Endodermal cell (in vitro differentiated cells): ENCODE data around the gene CSTPP1. TPM values are rescaled to one million over a fixed set of nuclear protein-coding genes. Genes with fewer than 3 reads are reported as not detected.

Experiments used
- DNase-seq: peaks from one replicate; pipeline ENCODE4 v3.0.0-alpha.2; 2017
- H3K27ac ChIP-seq: 2 replicates; pipeline ENCODE4 v1.5.1; 2013; ENCODE audit warnings: mild to moderate bottlenecking, low read depth, low read length, moderate library complexity
- H3K27me3 ChIP-seq: 2 replicates; pipeline ENCODE4 v1.6.1; 2013; ENCODE audit warnings: mild to moderate bottlenecking, low read length, moderate library complexity; ENCODE audit not compliant: insufficient read depth, control insufficient read depth, poor library complexity, severe bottlenecking
- H3K36me3 ChIP-seq: 2 replicates; pipeline ENCODE4 v1.7.0; 2013; ENCODE audit warnings: mild to moderate bottlenecking, low read length, moderate library complexity; ENCODE audit not compliant: control insufficient read depth, insufficient read depth
- H3K4me1 ChIP-seq: one replicate; pipeline ENCODE4 v1.7.0; 2013; ENCODE audit warnings: low read length; ENCODE audit not compliant: control insufficient read depth, insufficient read depth
- H3K4me3 ChIP-seq: 2 replicates; pipeline ENCODE4 v1.5.1; 2013; ENCODE audit warnings: mild to moderate bottlenecking, low read length, moderate library complexity
- H3K9ac ChIP-seq: 2 replicates; pipeline ENCODE4 v1.6.1; 2013; ENCODE audit warnings: mild to moderate bottlenecking, low read length, moderate library complexity; ENCODE audit not compliant: poor library complexity, severe bottlenecking; ENCODE audit errors: extremely low read depth
- H3K9me3 ChIP-seq: 2 replicates; pipeline ENCODE4 v1.6.1; 2013; ENCODE audit warnings: mild to moderate bottlenecking, low read length, moderate library complexity; ENCODE audit not compliant: control insufficient read depth
- H3K27ac Mint-ChIP-seq: 2 replicates; pipeline ENCODE4 v1.8.0; 2020; ENCODE audit warnings: mixed read lengths
- H3K27me3 Mint-ChIP-seq: 2 replicates; pipeline ENCODE4 v1.8.0; 2021; ENCODE audit warnings: mild to moderate bottlenecking, mixed read lengths; ENCODE audit not compliant: insufficient read depth
- H3K36me3 Mint-ChIP-seq: 2 replicates; pipeline ENCODE4 v1.8.0; 2020; ENCODE audit warnings: low read depth, mixed read lengths
- H3K4me1 Mint-ChIP-seq: 2 replicates; pipeline ENCODE4 v1.8.0; 2020; ENCODE audit warnings: mixed read lengths
- H3K4me3 Mint-ChIP-seq: 2 replicates; pipeline ENCODE4 v1.8.0; 2020; ENCODE audit warnings: mild to moderate bottlenecking, moderate library complexity, mixed read lengths
- H3K9me3 Mint-ChIP-seq: 2 replicates; pipeline ENCODE4 v1.8.0; 2020; ENCODE audit warnings: mild to moderate bottlenecking, mixed read lengths
- CTCF ChIP-seq: fragments of 200-600 bp; sonication (generic); conservative IDR thresholded peaks from 2 replicates; pipeline ENCODE4 v1.5.0; 2021; ENCODE audit warnings: antibody characterized with exemption, mild to moderate bottlenecking
- WGBS, 2 experiments: methylation state at CpG; one replicate each; pipeline versions ENCODE4 v1.1.5 to v1.1.7; 2013; ENCODE audit warnings: missing lambda C conversion rate in 2 of 2, mixed read lengths in 1 of 2; ENCODE audit not compliant: insufficient coverage in 1 of 2, insufficient read length in 1 of 2; 5-methylcytosine and 5-hydroxymethylcytosine counted together
- total RNA-seq, 2 donors: library from RNA; stranded (reverse); fragmentation: NEBNext Ultra II Directional in 1 of 2; extraction: Animal tissue kit (Norgen Biotek cat#: 25700) in 1 of 2; gene quantifications; 2 replicates in 1 of 2; 3 replicates in 1 of 2; pipeline ENCODE4 v1.2.1, GENCODE V29; 2021

CSTPP1 gene
- total RNA-seq, 2 donors from 2014 or later, result 46.7 to 57.6 TPM

DNA sequence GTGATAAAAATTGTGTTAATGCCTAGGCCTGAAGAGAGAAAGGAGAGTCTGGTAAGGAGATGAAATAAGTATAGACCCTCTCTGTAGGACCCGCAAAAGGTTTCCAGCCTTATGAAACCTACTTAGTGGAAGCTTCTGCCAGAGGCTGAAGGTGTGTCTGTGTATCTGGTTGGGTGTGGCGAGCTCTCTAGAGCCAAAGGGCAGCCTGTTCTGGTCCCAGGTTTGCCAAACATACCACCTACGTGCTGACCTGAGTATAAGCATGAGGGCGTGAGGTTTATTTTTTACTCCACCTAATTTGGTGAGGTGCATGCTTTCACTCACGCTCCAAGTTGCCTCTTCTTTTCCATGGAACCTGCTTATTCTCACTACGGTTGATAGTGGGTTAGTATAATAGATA lies 5.6 kb downstream of the CSTPP1 start:
- no peaks in the 10 kb centered on the region for H3K9me3 Mint-ChIP-seq
- H3K4me1 ChIP-seq, result peaks cover under 1% of the 10 kb centered on the region
- no peak overlapping the region for H3K27ac ChIP-seq
- no peak for TF ChIP-seq CTCF
- H3K36me3 Mint-ChIP-seq, result peaks cover 23% of the 10 kb centered on the region
- no peak overlapping the region for H3K4me3 ChIP-seq
- peaks cover 16% of the 10 kb centered on the region for H3K4me1 Mint-ChIP-seq
- no peak overlapping the region for H3K4me3 Mint-ChIP-seq
- peaks cover 3% of the 10 kb centered on the region for H3K36me3 ChIP-seq
- H3K9ac ChIP-seq, result no peak overlapping the region
- H3K27me3 ChIP-seq, result peaks cover 55% of the 10 kb centered on the region
- peaks cover 5% of the 10 kb centered on the region for H3K27me3 Mint-ChIP-seq
- H3K9me3 ChIP-seq, result no peaks in the 10 kb centered on the region
- no peak overlapping the region for H3K27ac Mint-ChIP-seq
- DNase-seq, result no peak
- WGBS, 2 experiments, result 94% methylated on average over 5 of the region's 6 CpGs; no CpG with 5 or more reads in 1 of the 2 experiments

DNA sequence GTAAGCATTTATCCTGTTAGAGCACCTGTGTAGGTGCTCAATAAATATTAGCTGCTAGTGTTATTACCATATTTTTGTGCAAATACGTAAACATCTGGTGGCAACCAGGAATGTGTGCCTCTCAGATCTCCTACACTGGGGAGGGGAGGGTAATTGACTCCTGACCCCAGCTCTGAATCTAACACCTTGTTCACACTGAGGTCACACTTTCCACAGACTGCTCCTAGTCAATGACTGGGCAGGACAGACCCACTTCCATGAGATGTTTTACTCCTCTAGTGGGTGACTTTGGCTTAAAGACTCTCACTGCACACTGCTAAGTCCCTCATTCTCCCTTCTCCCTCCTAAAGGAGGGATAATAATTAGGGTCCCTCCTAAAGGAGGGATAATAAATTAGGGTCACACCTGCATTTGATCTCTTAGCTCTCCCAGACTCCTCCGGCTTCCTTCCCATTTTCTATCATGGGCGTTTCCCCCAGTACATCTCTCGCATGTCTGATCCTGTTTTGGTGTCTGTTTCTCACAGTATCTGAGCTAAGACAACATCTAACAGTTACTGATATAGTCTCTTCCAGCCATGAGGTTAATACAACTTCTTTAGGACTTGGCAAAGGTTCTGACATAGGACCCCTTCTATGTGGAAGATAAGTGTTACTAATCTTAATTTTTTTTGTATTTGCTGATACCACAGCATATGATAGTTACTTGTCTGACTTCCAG lies 8.0 kb downstream of the CSTPP1 start:
- H3K4me1 Mint-ChIP-seq, result peaks cover 32% of the 10 kb centered on the region
- H3K4me3 ChIP-seq, result no peak overlapping the region
- H3K36me3 ChIP-seq, result peaks cover 3% of the 10 kb centered on the region
- H3K9me3 ChIP-seq, result no peaks in the 10 kb centered on the region
- H3K36me3 Mint-ChIP-seq, result peaks cover 24% of the 10 kb centered on the region
- H3K9me3 Mint-ChIP-seq, result no peaks in the 10 kb centered on the region
- no peak overlapping the region for H3K27ac Mint-ChIP-seq
- TF ChIP-seq CTCF, result no peak
- H3K4me3 Mint-ChIP-seq, result no peak overlapping the region
- H3K27me3 Mint-ChIP-seq, result peaks cover 12% of the 10 kb centered on the region
- H3K27ac ChIP-seq, result no peak overlapping the region
- H3K4me1 ChIP-seq, result peaks cover 16% of the 10 kb centered on the region
- whole genome bisulfite sequencing, 2 experiments, result 86 to 100% methylated on average over 4 of the region's 4 CpGs
- DNase-seq, result no peak
- H3K27me3 ChIP-seq, result peaks cover 69% of the 10 kb centered on the region
- no peak overlapping the region for H3K9ac ChIP-seq

- WGBS, 2 experiments, result 44 to 78% methylated on average over 2 to 3 of the region's 3 CpGs
- Histone ChIP-seq H3K9ac (no peak overlapping the region), H3K9me3 (no peaks in the 10 kb centered on the region), H3K27me3 (peaks cover 53% of the 10 kb centered on the region), H3K4me3 (peak overlapping the region; percentile 22), H3K4me1 (peaks cover 16% of the 10 kb centered on the region), H3K36me3 (peaks cover 3% of the 10 kb centered on the region), H3K27ac (no peak overlapping the region)
- H3K4me3 Mint-ChIP-seq, result no peak overlapping the region
- DNase-seq, result no peak
- peaks cover 10% of the 10 kb centered on the region for H3K27me3 Mint-ChIP-seq
- peaks cover 41% of the 10 kb centered on the region for H3K4me1 Mint-ChIP-seq
- H3K27ac Mint-ChIP-seq, result no peak overlapping the region
- H3K9me3 Mint-ChIP-seq, result no peaks in the 10 kb centered on the region
- TF ChIP-seq CTCF, result no peak
- peaks cover 21% of the 10 kb centered on the region for H3K36me3 Mint-ChIP-seq
Observed at GRCh38 chr11:46947399-46948077, 11.0 kb downstream of the CSTPP1 start.
